ENCODE results near the gene EMILIN2.
A peak's percentile ranks its signal among the peaks of the same experiment; 100 is the strongest.
"Not testable (repeated sequence)": the region's sequence is repeated elsewhere in the genome, so short reads cannot be mapped to it uniquely, and the experiment has no call there.

EMILIN2 gene

DNA sequence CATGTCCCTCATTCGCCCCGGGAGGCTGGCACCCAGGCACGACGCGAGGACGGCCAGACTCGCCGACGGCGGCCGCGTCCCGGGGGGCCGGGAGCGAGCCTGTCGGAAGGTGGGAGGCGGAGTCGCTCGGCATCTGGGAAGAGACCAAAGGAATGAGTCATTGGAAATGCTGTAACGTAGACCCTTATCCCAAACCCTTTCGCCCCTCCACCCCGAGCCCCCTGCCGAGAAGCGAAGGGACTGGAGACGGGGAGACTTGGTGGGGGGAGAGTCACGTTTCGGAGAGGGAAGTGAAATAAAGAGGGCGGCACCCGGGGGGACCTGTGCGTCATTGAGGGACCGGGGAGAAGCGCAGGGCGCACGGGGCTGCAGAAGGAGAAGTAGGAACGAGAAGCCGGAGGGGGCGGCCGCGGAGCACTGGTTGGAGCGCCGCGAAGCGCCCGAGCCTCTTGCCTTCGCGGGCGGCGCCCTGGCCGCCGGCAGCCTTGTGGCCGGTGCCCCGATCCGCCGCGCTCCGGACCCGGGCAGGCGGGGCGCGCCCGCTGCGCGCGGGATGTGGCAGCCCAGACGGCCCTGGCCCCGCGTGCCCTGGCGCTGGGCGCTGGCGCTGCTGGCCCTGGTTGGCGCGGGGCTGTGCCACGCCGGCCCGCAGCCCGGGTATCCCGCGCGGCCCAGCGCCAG lies at the start of gene EMILIN2:
Gene EMILIN2 (plus strand): TSS at position 371 of the 681 bp plus-strand sequence. CDS start 183 bp downstream, at position 554.
- peak; percentile 19 for DNase-seq

DNA sequence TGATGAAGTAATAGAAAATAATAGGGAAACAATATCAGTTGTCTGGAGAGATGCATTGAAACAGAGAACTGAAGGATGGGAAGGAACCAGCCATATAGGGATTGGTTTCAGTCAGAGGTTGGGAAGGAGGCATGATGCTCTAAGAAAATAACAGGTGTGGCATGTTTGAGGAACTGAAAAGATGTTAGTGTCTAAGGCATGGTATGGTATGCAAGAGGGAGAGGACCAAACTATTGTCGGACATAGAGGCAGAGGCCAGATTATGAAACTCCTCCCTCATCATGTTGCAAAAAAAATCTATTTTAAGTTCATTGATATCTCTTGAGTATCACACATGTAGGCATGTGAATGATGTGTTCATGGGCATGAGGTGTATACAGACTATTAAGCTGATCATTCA lies 48.9 kb upstream of the EMILIN2 start:
- DNase-seq: no peak

DNA sequence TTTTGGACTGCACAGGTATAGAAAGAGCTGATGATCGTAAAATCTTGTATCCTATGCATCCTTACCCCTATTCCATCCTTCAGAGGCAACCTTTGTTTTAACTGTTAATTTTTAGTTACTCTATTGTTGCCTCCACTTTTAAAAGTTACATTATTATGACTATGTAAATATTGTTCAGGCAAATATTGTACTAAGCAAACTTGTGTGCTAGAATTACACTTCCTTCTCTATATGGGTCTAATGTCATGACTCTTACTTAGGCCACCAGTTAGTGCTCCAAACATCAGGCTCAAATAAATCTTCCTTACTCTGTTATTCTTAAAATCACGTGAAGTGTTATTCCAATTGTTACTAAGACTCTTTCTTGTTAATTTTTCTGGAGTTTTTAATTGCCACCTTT lies 47.4 kb upstream of the EMILIN2 start:
- DNase-seq: no peak

DNA sequence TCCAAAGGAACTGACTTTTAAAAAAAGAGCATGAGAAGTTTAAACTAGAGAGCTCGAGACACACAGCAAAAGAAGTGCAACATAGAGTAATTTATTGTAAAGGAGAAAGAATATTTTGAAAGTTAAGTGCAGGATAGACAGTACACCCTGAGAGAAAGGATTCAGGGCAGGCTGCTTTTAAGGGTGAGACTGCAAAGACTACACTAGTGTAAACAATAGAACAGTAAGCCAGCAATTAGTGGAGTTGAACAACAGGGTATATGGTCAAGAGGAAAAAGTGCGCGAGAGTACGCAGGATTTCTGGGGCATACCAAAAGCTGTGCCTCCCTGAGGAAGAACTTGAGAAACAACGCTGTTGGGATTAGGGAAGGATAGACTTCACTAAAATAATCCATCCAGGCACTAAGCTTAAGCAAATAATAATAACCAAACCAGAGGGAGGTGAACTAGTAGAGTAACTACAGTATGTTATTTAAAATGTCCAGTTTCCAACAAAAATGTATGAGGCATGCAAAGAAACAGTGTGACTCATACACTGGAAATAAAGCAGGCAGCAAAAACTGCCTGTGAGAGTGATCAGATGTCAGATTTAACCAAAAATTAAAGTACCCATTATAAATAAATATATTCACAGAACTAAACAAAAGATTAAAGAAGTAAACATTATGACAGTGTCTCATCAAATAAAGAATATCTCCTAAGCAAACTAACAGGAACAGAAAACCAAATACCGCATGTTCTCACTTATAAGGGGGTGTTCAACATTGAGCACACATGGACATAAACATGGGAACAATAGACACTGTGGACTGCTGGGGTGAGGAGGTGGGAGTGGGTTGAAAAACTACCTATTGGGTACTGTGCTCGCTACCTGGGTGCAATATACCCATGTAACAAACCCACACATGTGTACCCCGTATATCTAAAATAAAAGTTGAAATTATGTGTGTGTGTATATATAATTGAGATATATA lies 40.5 kb upstream of the EMILIN2 start:
- no peak for DNase-seq

DNA sequence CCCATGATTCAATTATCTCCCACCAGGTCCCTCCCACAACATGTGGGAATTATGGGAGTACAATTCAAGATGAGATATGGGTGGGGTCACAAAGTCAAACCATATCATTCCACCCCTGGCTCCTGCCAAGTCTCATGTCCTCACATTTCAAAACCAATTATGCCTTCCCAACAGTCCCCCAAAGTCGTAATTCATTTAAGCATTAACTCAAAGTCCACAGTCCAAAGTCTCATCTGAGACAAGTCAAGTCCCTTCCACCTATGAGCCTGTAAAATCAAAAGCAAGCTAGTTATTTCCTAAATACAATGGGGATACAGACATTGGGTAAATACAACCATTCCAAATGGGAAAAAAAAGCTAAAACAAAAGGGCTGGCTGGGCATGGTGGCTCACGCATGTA lies 38.2 kb upstream of the EMILIN2 start:
- not testable (repeated sequence) for DNase-seq

DNA sequence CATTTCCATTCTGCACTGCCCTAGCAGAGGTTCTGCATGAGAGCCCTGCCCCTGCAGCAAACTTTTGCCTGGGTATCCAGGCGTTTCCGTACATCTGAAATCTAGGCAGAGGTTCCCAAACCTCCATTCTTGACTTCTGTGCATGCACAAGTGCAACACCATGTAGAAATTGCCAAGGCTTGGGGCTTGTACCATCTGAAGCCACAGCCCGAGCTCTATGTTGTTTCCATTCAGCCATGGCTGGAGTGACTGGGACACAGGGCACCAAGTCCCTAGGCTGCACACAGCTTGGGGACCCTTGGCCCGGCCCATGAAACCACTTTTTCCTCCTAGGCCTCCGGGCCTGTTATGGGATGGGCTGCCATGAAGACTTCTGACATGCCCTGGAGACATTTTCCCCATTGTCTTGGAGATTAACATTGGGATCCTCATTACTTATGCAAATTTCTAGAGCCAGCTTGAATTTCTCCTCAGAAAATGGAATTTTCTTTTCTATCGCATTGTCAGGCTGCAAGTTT lies 37.1 kb upstream of the EMILIN2 start:
- DNase-seq: not testable (repeated sequence)

DNA sequence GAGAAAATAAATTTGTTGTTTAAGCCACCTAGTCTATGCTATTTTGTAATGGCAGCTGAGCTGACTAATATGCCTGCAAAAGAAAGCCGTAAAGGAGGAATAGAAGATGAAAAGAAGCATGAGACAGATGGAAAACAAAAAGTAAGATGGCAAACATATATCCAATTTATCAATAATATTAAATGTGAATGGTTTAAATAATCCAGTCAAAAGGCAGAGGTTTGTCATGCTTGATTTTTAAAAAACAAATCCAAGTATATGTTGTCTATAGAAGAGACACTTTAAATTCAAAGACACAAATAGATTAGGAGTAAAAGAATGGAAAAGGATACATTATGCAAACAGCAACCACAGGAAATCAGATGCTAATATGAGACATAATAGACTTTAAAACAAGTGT lies 35.4 kb upstream of the EMILIN2 start:
- no peak for DNase-seq

DNA sequence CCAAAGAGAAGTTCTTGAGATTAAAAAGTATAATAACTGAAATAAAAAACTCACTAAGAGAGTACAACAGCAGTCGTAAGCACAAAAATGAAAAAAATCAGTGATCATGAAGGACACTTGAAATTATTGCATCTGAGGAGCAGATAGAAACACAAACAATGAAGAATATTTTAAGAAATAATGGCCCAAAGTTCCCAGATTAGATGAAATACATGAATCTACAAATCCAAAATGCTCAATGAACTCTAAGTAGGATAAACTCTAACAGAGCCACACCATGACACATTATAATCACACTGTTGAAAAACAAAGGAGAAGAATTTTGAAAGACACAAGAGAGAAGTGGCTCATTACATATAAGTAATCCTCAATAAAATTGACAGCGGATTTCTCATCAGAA lies 31.9 kb upstream of the EMILIN2 start:
- no peak for DNase-seq

DNA sequence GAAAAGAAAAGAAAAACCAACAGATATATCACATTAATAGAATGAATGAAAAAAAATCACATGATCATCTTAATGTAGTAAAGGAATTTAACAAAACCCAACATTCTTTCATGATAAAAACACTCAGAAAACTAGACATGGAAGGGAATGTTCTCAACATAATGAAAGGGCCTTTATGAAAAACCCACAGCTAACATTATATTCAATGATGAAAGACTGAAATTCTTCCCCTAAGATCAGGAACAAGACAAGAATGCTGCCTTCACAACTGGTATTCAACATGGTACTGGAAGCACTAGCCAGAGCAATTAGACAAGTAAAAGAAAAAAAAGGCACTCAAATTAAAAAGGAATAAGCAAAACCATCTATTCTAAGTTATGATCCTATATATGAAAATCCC lies 28.5 kb upstream of the EMILIN2 start:
- no peak for DNase-seq

DNA sequence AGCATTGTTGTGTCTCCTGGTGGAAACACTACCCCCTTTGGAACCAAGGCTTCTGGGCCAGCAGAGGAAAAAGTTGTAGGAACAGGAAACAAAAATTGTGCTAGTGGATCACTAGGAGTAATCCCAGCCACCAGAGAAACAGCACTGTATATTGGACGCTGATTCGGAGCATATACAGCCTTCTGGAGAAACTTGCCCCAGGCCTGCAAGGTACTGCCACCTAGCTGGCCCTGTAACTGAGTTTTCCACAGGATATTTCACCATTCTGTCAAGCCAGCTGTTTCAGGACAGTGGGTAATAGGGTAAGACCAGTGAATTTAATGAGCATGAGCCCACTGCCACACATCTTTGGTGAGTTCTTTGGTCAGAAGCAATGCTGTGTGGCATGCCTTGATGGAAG lies 25.1 kb upstream of the EMILIN2 start:
- DNase-seq: no peak

DNA sequence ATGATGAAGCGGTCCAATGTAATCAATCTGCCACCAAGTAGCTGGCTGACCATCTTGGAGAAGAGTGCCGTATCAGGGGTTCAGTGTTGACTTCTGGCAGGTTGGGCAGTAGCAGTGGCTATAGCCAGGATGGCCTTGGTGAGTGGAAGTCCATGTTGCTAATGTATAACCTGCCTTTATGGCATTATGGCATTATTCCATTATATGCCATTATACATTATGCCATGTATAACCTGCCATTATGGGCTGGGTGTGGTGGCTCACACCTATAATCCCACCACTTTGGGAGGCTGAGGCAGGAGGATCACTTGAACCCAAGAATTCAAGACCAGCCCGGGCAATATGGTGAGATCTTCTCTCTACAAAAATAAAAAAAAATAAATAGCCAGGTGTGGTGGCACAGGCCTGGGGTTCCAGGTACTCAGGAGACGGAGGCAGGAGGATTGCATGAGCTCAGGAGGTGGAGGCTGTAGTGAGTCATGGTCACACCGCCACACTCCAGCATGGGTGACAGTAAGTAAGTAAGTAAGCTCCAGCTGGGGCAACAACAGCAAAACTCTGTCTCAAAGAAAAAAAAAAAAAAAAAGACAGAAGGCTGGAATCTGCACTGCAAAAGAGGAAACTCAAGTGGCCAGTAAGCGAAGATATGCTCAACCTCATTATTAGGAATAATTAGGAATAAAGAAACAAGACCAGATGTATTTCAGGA lies 24.4 kb upstream of the EMILIN2 start:
- DNase-seq: no peak

DNA sequence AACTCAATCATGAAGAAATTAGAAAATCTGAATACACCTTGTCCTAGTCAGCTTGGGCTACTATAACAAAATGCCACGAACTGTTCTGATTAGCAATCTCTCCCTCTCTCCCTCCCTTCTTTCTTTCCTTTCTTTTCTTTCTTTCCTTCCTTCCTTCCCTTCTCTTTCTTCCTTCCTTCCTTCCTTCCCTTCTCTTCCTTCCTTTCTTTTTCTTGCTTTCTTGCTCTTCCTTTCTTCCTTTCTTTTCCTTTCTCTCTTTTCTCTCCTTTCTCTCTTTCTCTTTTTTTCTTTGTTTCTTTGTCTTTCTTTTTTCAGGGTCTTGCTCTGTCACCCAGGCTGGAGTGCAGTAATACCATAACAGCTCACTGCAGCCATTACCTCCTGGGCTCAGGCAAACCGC lies 23.6 kb upstream of the EMILIN2 start:
- DNase-seq: no peak

DNA sequence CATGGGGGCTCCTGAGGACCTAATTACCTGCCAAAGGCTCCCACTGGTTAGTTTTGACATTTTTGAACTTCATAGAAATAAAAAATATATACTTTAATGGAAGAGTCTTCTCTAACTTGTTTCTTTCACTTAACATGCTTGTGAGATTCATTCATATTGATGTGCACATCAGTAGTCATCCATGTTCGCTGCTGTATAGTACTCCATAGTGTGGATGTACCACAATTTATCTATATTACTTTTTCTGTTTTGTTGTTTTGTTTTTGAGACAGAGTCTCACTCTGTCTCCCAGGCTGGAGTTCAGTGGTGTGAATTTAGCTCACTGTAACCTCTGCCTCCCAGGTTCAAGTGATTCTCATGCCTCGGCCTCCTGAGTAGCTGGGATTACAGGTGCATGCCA lies 22.8 kb upstream of the EMILIN2 start:
- DNase-seq: no peak

DNA sequence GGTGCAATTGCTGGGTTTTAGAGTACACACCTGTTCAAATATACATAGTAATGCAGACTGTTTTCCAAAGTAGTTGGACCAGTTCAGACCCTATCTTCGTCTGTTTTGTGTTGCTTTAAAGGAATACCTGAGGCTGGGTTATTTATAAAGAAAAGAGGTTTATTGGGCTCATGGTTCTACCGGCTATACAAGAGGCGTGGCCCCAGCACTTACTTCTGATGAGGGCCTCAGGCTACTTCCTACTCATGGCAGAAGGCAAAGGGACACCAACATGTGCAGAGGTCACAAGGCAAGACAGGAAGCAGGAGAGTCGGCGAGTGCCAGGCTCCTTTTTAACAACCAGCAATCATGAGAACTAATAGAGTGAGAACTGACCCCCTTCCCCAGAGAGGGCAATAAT lies 21.9 kb upstream of the EMILIN2 start:
- no peak for DNase-seq

DNA sequence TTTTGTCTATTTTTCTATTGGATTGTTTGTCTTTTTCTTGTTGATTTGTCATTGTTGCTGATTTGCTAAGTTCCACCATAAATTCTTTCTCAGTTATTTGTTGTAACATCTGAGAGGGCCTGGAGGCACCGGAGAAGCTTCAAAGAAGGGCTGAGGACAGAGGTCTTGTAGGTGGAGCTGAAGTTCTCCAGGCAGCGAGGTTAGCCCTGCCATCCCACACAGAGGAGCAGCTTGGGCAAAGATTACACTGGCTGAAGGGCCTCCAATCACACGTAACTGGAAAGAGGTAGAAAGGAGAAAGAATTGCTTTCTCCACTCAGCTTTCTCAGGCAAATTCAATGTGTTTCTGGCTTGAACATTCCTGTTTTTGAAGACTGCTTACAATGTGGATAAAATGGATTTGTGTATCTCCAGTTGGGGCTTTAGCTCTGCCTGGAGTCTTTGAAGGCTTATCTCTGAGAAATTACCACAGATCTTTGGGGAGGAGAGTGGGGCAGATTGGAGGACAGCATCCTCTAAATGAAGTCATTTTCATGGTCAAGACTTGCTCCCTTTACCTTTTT lies 21.1 kb upstream of the EMILIN2 start:
- no peak for DNase-seq

DNA sequence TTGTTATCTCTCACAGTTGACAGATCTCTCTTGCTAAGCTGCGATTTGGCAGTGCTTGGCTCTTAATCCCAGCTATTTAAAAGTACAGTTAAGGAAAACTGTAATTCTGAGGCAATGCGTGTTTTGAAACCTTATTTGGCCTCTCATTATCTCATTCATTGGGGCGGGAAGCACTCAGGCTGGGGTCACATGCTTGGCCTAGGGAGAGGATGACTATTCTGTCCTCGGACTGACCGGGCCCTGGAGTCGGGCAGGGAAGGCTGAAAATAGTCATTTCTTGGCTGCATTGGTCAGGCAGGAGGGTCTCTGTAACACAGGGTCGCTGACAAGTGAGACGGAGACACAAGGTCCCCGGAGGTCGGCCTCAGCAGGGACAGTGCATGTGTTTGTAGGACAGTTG lies 20.2 kb upstream of the EMILIN2 start:
- no peak for DNase-seq

DNA sequence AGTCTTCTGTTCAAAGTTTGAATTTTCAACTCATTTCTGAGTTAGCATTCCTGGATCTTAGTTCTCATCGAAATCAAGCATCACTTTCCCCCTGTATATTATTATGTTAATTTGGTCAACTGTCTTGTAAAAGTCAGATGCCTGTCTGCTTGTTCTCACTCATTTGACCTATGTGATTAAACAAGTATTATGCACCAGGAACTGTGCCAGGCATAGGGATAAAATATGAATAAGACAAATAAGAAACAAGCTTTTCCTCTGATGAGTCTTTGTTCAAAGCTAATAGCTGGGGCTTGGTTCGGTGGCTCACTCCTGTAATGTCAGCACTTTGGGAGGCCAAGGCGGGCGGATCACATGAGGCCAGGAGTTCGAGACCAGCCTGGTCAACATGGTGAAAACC lies 19.7 kb upstream of the EMILIN2 start:
- no peak for DNase-seq

DNA sequence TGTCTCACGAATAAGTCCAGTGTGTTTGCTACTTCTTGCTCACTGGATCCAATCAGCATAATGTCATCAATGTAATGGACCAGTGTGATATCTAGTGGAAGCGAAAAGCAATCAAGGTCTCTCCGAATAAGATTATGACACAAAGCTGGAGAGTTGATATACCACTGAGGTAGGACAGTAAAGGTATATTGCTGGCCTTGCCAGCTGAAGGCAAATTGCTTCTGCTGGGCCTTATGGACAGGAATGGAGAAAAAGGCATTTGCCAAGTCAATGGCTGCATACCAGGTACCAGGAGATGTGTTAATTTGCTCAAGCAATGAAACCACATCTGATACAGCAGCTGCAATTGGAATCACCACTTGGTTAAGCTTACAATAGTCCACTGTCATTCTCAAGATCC lies 10.7 kb upstream of the EMILIN2 start:
- DNase-seq: not testable (repeated sequence)

DNA sequence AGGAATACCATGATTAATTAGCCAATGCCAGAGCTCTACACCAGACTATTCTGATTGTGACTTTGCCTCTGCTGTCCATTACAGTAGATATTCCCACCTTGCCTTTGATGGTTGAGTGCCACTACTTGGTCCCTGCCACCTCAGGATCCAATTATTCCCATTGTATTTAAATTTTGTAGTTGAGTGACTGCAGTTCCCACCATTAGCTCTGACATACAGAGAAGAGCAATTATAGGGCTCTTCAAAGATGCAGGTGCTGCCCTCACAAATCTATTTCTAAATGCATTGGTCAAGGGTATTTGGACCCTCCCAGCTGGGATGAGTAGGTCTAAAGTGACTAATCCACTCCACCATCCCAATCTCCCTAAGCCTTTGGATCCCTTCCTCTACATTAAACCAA lies 9.5 kb upstream of the EMILIN2 start:
- DNase-seq: not testable (repeated sequence)

DNA sequence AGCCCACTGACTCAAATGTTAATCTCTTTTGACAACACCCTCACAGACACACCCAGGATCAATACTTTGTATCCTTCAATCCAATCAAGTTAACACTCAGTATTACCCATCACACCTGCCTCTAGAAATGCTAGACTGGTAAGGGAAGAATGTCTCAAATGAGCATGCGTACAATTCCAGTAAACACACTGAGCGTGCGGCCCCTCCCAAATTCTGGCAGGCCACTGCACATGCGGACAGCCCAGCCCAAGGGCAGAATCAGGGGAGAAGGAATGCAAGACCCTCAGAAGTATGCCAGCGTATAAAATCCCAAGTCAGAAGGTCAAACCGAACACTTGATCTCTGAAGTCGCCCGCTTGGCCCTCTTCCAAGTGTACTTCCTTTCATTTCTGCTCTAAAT lies 7.6 kb upstream of the EMILIN2 start:
- DNase-seq: no peak

DNA sequence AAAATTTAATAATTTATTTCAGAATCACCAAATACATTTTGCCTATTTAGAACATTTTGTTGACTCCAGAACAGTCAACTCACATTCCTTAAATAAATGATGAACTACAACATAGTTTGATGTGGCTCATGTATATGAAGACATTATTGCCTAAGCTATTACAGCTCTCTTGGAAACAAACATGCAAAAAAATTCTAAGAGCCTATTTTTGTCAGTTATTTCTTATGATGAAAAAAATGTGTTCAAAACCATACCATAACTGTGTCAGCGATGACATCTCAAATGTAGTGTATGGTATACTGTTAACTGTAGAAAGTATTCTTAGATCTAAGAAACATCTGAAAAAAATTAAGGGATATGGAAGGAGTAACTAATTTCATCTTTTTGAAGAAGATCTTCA lies 6.3 kb upstream of the EMILIN2 start:
- DNase-seq: no peak

DNA sequence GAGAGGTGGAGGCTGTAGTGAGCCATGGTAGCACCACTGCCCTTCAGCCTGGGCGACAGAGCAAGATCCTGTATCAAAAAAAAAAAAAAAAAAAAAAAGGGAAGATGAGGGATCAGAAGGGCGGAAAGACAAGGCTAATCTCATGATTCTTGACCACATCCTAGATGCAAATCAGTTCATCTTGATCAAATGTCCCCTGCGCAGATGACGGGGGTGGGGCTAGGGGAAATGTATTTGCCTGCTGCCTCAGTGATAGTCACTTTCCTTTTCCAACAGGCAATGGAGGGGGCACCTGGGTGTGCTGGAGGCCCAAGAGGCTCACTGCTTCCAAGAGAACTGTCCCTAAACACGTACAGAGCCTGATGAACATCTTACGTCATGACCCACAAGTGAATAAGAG lies 3.7 kb upstream of the EMILIN2 start:
- no peak for DNase-seq

DNA sequence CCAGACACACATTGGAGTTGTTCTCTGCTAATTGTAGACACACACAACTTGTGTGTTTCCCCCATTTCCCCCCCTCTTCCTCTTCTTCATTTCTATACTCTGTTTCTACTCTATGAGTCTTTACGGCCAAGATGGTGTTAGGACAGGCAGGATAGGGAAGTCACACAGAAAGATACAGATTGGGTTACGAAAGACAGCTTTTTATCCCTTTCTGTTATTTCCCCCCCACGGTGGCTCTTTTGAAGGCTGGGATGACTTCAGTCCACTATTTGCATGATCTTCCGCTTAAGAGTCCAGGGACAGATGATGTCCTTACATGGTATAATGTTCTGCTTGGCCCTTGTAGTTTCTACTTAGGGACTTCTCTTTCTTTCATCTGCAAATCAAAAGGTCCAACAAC lies 1.6 kb upstream of the EMILIN2 start:
- no peak for DNase-seq

All from activated CD4-positive, alpha-beta T cell treated with anti-CD3 and anti-CD28 coated beads for 1 hour (primary cell).